Activated T-helper 1 cell treated with Interleukin-2 at 50 U/mL for 16 hours (primary cell): ENCODE data around the gene LRRC14B.
A peak's percentile ranks its signal among the peaks of the same experiment; 100 is the strongest.
"Not testable (repeated sequence)": the region's sequence is repeated elsewhere in the genome, so short reads cannot be mapped to it uniquely, and the experiment has no call there.

ENCODE experiments used
- DNase-seq: peaks from one replicate; pipeline ENCODE4 v3.0.0-alpha.2; 2020; ENCODE audit warnings: low read depth

LRRC14B gene

DNA sequence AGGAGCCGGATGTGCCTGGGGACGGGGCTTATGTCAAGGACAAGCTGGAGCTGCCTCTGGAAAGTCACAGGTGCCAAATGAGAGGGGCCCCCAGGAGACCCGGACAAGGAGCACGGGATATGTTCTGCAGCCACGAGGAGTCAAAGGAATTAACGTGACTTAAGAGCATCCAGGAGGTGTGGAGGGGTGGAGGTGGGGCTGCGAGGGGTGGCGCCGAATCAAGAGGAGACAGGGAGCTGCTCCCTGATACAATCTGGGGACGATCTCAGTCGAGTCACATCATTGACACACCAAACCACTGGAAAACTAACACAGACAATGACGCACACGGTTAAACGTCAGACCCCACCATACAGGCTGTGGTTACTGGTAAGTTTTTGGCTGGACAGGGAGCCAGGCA, 16.3 kb downstream of the LRRC14B start:
- no peak for DNase-seq

DNA sequence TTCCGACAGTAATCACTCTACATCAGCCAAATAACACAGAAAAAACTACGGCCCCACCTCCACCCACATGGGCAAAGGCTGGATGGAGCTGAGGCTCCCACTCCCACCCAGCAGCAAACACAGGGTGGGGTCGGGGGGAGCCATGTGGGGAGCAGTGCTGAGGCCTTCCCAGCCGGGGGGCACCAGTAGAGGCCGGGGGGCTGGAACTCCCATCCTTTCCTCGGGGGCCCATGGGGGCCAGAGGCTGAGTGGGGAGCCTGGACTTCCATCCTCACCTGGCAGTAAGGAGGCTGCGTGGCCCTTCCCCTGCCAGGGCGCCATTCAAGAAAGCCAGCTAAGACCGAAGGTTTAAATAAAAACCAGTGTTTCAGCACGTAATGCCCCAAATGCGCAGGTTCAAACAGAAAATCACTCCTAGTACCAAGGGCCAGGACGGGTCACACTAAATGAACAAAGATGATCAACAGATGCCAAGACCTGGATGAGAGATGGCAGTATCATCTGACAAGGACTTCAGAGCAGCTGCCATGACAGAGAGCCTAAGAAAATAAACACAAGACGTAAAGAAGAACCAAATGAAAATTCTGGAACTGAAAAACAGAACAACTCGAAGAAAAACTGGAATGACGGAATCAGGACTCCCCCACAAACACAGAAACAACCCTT, 17.3 kb downstream of the LRRC14B start:
- no peak for DNase-seq

DNA sequence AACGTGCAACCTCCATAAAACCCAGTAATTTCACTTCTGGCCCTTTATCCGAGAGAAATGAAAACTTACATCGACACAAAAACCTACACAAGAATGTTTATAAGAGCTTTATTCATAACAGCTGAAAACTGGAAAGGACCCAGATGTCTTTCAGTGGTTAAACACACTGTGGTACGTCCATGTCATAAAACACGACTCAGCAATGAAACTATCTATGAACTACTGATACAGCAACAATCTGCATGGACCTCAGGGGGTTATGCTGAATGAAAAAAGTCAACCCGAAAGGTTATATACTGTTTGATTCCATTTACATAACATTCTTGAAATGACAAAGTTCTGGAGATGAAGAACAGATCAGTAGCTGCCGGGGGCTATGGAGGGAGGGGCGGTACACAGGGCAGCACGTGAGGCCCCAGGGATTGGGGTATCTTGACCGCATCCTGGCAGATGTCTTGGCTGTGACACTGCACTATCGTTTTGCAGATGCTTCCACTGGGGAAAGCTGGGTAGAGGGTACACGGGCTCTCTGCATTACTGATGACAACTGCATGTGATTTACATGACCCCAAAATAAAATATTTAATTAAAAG, 22.6 kb downstream of the LRRC14B start:
- DNase-seq = no peak

DNA sequence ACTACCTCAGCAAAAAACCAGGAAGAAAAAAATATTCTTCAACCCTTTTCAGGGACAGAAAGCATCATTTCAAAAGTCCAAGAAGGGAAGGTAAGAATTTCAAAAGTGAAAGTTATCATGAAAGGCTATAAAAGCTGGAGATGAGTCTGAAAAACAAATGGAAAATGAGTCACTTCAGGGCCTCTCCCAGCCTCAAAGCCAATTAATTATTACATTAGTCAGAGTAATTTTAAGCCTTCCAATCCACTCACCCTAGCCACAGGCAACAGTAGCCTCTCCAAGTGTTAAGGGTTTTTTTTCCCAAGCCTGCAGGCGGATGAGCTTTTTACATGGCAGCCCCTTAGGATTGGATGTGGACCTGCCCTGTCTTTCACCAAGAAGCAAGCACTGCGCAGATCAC, 24.0 kb downstream of the LRRC14B start:
- DNase-seq = not testable (repeated sequence)

DNA sequence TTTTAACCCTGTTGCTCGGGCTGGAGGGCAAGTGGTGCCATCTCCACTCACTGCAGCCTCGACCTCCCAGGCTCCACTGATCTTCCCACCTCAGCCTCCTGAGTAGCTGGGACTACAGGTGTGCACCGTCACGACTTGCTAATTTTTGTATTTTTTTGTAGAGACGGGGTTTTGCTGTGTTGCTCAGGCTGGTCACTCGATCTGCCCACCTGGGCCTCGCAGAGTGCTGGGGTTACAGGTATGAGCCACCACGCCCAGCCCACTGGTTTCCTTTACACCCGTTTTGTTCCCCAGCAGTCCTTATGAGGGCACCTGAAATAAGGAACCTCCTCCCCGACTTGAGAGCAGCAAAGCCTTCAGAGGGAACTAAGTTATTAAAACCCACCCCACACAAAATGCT, 24.8 kb downstream of the LRRC14B start:
- DNase-seq = not testable (repeated sequence)

DNA sequence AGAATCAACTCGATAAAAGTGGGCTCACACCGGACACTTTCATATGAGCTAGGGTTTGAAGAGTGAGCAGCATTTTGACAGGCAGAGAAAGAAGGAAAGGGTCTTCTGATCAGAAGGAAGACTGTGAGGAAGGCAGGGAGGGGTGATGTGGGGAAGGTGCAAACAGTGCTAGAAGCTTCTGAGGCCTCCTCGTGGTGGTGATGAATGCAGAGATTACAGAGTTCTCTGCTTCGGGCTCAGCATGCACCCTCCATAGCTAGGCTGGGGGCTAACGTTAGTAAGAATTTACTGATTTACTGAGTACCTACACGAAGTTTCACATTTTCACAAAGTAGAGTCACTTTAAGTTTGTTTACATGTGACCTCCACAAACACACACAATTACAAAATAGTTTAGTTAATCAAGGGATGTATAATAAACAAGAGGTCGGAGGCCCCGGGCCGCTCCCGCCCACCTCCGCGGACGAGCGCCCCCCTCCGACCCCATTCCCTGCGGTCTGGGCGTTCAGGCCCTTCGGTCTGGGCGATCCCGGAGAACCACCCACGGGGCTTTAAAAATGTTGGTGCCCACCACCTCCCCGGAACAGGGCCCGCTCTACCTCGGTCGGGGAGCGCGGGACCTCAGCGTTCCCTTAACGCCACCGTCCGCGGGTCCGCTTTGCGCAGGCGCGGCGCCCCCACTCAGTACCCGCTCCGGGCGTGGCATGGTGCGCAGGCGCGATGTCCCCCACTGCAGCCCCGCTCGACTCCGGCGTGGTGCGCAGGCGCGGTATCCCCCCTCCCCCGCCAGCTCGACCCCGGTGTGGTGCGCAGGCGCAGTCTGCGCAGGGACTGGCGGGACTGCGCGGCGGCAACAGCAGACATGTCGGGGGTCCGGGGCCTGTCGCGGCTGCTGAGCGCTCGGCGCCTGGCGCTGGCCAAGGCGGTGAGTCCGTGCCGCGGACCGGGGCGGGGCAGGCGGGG, 26.5 kb downstream of the LRRC14B start, which contains the start of the genes CCDC127 and SDHA:
Gene CCDC127 (minus strand): TSS at position 660 of the 963 bp plus-strand sequence. CDS start 1,304 bp downstream, outside the sequence.
Gene SDHA (plus strand): TSS at position 827 of the 963 bp plus-strand sequence. CDS start 36 bp downstream, at position 863.
- peak; percentile 97 for DNase-seq

DNA sequence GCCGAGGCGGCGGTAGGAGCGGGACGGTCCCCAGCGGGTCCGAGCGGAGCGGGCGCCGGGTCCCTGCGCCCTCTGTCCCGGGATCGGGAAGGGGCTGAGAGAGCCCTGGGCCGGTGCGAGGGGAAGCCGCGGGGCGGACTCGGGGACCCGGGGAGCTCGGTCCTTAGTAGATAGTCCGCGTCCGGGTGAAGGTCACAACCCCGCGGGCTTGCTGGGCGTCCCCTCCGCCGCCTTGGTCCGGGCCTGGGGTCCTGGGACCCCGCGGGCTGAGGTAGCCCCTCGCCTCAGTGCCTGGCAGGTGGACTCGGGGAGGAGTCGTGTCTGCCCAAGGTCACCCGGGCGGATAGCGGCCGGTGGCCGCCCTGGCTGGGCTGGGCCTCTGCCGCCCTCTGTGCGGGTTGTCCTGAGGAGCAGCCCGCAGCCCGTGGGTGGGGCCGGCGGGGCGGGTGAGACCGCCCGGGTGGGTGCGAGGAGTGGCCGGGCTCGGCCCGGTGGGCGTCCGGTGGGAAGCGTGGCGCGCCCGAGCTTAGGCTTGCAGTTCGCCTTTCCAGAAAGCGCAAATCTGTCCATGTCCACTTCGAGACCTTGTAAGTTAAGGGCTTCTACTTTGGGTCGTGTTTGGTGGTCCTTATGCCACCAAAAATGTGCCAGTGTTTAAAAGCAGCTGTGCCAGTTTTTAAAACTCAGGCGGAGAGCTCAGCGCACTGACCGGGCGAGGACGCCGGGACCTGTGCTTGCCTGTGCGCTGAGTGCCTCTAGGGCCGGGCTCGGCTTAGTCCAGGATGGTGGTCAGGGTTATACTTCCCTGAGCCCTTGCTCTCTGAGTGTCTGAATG, 27.4 kb downstream of the LRRC14B start:
- DNase-seq = no peak

DNA sequence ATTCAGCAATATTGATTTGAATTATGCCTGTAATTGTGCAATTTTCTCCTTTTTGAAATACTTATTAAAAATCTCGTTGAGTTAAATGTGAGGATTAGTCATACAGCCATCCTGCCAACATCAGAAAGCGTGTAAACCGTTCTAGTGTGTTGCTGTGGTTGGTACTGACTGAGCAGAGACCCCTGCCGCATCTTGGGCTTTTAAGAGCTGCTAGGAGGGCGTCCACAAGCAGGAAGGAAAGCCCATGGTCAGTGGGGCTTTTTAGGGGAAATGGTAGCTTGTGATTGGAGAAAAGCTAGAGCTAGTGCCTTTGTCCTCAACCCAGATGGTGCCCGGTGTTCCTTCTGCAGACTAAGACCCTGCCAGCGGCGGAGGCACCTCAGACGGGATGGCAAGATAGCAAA, 28.2 kb downstream of the LRRC14B start:
- DNase-seq = no peak

DNA sequence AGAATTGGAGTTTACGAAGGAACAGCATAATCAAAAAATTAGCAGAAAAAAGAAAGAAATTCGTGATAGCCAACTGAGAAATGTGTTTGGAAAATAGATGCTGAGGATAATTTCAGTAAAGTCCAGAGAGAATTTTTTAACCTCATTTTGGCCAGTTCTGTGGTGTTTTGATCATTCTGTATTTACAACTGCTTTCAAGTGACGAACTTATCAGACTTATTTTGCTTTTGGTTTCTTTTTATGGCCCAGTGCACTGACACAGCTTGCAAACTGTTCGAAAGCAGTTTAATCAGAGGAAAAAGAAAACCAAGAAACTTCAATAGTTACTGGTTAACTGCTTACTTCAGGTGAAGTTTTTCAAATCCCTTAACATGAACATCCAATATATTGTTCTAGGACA, 28.7 kb downstream of the LRRC14B start:
- DNase-seq = no peak

DNA sequence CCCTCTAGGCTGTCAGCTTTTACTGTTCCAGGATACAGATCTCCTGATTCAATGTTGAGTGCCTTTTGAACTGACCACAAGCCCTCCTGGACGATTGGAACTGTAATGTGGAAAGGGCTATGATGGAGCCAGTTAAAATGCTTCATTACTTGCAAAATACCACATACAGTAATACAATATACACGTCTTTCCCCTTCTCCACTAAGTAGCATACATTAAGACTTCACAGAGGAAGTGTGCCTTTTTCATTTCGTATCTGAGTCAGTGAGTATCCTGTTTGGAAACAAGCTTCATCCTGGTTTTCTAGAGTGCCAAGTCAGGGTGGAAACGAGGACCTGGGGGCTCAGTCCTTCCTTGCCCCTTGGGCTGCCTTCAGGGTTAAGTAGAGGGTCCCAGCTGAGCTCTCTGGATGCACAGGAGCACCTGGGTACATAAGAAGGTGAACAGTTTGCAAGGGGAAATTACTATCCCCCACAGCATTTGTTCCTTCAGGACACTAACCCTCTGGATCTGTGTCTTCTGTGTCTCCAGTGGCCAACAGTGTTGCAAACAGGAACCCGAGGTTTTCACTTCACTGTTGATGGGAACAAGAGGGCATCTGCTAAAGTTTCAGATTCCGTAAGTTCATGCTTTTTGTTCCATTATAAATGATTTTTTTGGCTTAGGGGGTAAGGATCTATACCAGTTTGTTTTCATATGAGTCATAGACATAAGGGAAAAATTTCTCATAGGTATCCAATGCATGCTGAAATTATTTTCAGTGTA, 31.8 kb downstream of the LRRC14B start:
- not testable (repeated sequence) for DNase-seq

DNA sequence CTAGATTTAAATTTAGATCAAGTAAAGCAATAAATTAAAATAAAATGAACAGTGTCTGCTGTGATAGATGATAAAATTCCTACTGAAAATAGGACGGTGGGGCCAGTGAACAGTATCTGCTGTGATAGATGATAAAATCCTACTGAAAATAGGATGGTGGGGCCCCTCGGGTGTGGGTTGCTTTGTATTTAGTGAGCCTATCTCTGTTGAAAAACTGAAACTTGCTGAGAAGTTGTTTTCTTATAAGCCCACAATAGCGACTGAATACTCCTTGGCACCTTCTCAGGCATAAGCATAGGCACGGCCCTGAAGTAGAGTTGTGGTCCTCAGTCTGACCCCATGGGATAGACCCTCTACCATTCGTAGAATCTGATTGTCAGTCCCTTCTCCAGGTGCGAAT, 32.5 kb downstream of the LRRC14B start:
- no peak for DNase-seq

DNA sequence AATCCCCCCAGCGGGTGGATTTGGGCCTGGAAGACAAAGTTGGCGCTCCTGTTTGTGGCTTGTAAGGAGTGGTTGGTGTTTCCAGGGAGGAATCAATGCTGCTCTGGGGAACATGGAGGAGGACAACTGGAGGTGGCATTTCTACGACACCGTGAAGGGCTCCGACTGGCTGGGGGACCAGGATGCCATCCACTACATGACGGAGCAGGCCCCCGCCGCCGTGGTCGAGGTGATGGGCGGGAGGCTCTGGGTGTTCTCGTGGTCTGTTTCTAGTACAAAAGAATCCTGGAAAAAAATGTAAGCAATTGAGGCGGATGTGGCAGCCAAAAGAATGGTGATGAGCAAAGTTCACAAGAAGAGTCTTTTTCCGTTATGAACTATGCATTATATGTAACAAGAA, 34.0 kb downstream of the LRRC14B start:
- DNase-seq = no peak

DNA sequence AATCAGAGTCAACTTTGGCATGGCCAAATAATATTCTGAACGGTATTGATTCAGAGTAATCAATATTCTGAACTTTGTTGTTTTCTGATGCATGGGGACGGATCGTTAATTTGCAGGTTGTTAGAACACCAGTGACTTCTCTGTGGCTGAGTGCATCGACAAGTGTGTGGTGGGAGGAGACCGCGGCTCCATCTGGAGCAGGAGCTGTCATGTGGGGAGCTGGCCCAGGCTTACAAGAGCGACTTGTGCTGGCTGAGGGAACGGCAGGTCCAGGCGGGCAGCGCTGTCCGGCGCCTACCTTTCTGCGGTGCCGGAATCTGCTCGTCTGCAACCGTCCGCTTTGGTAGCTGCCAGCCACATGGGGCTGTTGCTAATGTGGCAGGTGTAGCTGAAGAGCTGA, 36.1 kb downstream of the LRRC14B start:
- DNase-seq = not testable (repeated sequence)

DNA sequence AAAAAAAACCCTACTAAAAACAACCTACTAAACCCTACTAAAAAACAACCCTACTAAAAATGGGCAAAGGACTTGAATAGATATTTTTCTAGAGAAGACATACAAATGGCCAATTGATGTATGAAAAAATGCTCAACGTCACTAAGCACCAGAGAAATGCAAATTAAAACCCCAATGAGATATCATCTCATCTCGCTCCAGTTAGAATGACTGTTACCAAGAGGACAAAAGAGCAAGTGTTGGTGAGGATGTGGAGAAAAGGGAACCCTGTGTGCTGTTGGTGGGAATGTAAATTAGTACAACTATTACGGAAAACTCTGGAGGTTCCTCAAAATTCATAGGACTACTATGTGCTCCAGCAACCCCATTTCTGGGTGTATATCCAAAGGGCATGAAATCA, 37.6 kb downstream of the LRRC14B start:
- DNase-seq = no peak

DNA sequence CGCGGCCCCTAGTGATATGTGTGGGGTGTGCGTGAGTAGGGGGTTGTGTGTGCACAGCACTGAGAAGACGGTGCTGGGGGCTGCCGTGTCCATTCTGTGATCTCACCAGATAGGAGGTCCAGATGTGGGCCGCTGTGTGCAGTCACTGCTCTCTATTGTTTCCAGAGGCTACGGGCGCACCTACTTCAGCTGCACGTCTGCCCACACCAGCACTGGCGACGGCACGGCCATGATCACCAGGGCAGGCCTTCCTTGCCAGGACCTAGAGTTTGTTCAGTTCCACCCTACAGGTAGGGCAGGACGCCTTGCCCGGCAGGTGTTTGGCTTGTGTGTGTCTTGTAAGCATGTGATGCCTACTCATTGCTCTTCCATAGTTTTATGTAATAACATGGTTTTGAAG, 39.4 kb downstream of the LRRC14B start:
- DNase-seq = no peak

DNA sequence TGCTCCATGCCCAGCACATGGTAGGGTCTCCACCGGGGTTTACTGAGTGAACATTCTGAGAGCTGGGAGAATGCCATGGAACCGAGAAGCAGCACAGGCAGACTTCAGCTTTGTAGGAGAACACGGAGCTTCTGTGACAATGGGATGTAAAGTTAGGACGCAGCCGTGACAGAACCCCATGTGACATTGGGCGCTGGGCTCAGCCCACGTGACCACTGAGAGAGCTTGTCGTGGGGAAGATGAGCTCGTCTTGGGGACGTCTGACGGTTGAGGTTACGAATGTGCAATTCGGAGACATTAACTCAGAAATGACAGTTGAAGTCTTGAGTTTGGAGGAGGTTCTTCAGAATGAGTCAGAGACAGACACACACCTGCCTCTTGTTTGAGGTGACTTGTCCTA, 40.4 kb downstream of the LRRC14B start:
- DNase-seq = no peak

DNA sequence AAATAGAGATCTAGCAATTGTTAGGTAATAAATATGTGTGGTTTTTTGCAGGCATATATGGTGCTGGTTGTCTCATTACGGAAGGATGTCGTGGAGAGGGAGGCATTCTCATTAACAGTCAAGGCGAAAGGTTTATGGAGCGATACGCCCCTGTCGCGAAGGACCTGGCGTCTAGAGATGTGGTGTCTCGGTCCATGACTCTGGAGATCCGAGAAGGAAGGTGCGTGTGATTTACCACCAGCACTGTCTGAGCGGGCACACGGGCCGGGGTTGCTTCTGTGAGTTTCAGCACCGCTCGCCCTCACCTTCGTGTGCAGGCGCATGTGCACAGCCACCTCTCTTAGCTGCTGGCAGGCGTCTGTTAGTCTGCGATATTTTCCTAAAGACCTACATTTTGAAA, 42.1 kb downstream of the LRRC14B start:
- not testable (repeated sequence) for DNase-seq

DNA sequence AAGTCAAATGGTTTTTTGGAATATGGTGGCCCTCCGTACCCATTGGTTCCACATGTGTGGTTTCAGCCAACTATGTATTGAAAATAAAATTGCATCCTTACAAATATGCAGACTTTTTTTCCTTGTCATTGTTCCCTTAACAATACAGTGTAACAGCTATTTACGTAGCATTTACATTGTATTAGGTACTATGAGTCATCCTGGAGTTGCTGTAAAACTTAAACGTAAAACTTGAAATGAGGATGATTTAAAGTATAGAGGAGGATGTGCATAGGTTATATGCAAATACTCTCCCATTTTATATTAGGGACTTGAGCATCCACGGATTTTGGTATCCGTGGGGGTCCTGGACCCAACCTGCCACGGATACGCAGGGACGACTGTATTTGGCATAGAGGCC, 43.2 kb downstream of the LRRC14B start:
- DNase-seq = no peak

DNA sequence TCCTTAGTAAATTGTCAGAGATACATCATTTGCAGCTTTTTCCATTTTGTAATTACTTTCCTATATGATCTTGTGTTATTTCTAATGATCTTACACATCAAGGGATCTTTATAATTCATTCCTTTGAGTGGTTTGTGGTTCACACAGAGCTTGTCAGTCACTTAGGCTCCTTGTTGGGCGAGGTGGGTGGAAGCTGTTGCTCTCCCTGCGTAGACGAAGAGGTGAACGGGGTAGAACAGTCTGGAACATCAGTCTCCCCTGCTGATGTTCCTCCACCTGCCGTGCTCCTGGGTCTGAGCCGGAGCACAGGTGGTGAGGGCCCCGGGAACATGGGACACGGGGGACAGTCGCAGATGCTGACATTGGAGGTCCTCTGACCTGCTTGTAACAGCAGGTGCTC, 44.2 kb downstream of the LRRC14B start:
- DNase-seq = not testable (repeated sequence)

DNA sequence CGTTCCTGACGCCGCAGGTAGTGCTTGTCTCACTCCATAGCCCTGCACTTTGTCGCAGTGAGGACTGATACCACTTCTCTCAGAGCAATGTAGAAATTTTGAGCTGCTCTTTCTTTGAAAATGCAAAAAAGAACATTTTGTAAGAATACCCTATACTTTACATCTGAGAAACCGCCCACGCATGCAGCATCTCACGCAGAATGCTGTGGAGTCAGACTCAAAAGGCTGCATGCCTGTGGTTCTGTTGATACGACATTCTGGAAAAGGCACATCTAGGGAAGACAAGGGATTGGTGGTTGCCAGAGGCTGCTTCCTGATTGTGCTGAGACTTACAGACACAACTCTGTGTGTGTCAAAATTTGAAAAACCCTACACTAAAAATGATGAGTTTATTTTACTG, 46.6 kb downstream of the LRRC14B start:
- not testable (repeated sequence) for DNase-seq

DNA sequence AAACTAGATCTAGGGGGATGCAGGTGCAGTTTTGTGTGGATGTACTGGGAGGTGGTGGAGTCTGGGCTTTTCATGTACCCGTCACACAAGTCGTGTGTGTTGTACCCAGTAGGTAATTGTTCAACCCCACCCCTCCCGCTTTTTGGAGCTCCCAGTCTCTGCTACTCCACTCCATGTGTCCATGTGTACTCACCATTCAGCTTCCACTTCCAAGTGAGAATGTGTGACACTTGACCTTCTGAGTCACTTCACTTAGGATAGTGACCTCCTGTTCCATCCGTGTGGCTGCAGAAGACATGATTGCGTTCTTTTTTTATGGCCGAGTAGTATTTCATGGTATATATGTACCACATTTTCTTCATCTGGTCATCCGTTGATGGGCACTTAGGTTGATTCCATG, 49.3 kb downstream of the LRRC14B start:
- DNase-seq = not testable (repeated sequence)
